ENCODE results near the gene CNN2.

CNN2 gene

DNA sequence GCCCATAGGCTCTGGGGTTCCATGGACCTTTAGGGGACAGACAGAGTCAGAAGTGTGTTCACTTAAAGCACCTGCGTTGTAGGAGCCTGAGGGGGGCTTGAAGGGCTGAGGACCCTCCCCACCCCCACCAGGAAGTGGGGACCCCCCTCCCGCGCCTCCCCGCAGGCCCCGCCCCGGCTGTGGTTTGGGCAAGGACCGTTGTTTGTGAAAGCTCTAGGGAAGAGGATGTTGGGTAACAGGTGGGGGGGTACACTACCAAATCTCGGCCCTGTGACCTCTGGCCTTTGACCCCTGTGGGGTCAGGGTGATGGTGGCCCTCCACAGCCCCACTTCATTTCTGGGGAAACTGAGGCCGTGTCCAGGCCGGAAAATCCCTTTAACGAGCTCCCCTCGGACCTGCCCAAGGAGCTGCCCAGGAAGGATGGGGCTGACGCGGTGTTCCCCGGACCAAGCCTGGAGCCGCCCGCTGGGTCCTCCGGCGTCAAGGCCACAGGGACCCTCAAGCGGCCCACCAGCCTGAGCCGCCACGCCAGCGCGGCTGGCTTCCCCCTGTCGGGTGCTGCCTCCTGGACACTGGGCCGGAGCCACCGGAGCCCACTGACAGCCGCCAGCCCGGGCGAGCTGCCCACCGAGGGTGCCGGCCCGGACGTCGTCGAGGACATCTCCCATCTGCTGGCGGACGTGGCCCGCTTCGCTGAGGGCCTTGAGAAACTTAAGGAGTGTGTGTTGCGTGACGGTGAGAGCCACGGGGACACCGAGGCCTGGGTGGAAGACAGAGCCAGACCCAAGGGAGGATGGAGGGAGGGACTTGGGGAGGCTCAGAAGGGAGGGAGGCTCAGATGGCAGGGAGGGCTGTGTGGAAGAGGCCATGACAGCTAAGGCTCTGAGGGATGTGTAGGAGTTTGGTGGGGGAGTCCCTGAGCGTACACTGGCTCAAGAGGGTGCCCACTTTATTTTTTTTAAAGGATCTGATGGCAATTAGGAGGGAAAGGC lies 41.9 kb downstream of the CNN2 start:
- peak; percentile 61 for DNase-seq

DNA sequence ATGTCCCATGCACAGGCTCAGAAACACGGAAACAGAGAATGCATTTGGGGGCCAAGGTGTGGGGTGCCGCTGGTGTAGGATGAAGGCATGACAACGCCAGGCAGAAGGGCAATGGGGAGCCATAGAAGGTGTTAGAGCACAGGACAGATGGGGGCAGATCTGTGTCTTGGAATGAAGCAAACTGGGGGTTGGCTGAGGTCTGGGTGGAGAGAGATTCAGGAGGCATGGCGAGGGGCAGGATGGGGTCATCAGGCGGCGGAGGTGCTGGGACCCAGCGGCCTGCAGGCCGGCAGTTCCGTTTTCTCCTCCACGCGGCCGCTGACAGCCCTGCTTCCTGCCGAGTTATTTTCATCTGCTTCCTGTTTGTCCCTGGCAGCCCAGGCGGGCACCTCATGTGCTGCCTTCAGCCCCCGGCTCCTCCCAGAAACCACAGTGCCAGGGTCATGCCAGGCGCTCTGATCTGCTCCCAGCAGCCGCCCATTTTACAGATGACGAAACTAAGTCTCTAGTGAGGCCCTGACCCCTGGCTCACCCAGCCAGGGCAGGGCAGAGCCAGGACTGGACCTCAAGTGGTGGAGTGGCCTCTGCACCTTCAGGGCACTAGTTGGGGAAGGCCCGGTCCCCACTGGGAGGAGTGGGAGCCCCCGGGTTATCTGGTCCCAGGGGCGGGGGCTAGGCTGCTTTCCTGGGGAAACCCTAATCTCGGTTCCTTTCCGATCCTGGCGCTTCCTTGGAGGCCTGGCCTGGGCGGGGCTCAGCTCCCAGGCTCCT lies 42.8 kb downstream of the CNN2 start:
- DNase-seq: peak; percentile 47

DNA sequence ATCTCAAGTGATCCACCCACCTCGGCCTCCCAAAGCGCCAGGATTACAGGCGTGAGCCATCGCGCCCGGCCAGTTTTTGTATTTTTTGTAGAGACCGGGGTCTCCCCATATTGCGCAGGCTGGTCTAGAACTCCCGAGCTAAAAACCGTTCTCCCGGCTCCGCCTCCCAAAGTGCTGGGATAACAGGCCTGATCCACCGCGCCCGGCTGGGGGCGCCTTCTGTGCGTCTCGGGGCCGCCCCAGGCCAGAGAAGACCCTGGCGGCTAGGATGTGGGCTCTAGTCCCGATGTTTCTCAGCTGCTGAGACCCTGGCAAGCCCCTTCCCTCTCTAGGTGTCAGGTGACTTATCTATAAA lies 44.1 kb downstream of the CNN2 start:
- DNase-seq: no peak

DNA sequence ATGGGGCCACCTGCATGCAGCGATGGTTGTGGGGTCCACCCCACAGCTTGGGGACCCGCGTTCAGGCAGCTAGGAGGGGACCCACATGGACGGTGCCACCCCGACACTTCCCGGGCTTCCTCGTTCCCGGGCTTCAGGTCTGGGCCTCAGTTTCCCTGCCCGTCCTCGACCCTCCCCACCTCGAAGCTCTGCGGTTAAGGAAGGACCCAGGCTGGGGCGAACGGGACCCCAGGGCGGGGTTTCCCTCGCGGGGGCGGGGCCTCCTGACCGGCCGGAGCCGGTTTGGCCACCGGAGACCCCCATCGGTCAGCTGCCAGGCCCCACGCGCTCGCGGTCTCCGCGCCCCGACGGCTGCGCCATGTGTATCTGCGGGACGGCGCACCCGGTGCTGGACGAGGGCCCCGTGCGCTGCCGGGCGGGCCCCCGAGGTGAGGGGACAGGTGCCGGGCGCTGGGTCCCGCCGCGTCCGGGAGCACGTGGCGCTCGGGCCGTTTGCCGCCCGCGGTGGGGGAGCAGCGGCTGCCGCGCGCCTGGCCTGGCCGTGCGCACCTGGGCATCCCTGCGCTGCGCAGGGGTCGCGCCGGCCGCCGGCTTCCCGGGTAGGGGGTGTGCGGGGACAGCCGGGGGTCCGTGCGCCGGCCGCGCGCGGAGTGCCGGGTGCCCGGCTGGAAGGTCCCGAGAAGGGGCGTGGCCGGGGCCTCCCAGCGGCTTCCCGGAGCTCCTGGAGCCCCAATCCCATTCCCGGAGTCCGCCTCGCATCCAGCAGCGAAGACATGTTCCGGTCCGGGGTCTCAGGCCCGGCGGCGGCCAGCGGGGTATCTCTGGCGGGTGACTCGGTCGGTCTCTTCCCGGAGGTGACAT lies 44.8 kb downstream of the CNN2 start:
- no peak for DNase-seq

DNA sequence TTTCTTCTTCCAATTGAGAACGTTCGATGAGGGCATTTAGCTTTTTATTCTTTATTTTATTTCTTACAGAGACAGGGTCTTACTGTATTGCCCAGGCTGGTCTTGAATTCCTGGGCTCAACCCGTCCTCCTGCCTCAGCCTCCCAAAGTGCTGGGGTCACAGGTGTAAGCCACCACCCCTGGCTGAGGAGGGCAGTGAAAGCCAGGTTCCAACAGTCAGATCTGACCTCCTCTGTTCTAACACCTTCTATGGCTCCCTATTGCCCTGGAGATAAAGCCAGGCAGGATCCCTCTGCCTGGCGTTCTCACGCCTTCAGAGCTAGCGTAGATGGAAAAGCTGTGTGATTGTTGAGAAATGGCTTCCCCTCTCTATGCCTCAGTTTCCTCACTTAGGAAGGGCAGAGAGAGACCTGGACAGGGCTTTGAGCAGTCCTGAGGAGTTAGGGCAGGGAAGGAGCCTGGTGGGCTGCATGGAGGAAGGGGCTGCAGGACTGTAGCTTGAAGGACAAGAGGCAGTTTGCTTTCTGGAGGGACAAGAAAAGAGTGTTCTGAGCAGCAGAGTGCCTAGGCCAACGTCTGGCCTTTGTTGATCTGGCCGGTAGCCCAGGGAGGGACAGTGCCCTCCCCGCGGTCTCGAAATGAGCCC lies 46.1 kb downstream of the CNN2 start:
- DNase-seq: no peak

DNA sequence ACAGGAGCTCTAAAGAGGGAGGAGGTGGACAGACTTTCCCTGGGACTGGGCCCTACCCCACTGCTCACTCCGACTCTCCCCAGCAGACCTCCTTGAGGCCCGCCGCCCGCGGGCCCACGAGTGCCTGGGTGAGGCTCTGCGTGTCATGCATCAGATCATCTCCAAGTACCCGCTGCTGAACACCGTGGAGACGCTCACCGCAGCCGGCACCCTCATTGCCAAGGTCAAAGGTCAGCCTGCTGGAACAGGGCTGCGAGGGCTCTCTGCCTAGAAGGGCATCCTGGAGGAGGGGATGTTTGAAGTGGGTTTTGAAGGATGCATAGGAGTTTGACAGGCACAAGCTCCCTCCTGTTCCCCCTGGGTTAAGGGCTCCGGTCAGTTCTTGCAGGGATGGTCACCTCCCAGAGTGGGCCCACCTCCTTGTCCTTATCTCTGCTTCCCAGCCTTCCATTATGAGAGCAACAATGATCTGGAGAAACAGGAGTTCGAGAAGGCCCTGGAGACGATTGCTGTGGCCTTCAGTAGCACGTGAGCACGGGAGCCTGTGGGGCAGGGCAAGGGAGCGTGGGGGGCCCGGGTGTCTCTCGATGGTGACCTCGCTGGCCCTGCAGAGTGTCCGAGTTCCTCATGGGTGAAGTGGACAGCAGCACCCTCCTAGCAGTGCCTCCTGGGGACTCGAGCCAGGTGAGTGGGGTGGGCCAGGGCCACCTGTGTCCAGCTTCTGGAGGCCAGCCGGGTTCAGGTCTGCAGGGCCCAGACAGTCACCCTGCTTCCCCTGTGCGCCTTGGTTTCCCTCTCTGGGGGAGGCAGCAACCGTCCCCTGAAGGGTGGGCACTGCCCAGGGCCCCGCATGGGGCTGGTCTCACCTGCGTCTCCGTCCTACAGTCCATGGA lies 46.9 kb downstream of the CNN2 start:
- no peak for DNase-seq

DNA sequence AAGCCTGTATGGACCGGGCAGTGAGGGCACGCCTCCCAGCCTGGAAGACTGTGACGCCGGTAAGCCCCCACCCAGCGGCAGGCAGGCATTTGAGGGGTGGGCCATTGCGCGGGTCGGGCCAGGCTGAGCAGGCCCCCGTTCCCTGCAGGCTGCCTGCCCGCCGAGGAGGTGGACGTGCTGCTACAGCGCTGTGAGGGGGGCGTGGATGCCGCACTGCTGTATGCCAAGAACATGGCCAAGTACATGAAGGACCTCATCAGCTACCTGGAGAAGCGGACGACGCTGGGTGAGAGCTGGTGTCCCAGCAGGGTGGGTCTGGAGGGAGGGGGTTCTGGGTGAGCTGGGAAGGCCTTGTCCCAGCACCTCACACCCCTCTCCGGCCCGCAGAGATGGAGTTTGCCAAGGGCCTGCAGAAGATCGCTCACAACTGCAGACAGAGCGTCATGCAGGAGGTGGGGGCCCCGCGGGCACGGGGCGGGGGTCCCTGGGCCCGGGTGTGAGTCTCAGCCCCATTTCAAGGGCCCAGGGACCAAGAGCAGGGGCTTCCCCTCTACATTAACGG lies 47.6 kb downstream of the CNN2 start:
- no peak for DNase-seq

DNA sequence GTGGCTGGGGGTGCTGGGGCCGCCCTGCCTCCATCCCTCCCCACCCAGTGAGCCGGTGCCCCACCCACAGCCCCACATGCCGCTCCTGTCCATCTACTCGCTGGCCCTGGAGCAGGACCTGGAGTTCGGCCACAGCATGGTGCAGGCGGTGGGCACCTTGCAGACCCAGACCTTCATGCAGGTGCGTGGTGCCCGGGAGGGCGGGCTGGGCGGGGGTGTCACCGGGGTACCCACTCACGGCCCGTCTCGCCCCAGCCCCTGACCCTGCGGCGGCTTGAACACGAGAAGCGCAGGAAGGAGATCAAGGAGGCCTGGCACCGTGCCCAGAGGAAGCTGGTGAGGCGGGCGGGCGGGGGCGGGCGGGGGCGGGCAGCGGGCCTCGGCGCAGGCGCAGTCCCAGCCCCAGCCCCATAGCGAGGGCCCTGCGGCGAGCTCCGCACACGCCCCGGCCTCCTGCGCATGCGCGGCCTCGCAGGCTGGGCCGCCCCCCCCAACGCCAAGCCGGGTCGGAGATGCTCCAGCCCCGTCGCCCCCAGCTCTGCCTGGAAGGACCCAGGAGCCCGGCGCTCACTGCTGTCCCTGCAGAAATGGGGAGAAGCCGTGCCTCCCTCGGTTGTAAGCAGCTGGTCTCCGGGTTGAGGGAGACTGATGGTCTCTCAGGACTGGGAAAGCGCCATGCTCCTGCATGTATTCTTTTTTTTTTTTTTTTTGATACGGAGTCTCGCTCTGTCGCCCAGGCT lies 48.3 kb downstream of the CNN2 start:
- peak; percentile 94 for DNase-seq

DNA sequence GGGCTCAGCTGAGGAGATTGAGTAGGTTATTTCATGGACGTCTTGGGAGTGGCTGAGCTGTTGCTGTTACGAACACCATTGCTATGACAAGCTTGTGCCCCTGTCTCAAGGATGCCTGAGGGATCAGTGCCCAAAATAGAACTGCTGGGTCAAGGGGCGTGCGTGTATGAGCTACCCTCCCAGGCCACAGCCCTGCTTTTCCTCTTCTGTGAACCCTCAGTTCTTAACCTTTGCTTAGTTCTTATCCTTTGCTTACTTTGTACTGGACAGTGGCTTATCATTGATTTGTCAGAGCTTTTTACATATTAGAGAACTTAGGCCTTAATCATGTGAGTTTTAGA lies 49.6 kb downstream of the CNN2 start:
- no peak for DNase-seq

DNA sequence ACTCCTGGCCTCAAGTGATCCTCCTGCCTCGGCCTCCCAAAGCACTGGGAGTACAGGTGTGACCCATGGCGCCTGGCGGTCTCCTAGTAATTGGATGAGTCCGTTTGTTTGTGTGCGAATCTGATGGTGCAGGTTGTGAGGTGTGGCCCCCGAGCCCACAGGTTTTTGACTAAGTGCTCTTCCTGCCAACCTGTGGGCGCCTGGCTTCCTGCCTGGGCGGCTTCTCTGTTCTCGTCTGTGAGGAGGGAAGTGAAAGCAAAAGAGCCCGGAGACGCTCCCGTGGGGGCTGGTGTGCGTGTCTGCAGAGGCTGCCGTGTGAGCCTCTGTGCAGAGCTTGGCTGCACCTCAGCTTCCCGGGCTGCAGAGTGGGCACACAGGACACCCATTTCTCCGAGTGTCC lies 50.5 kb downstream of the CNN2 start:
- peak; percentile 82 for DNase-seq

DNA sequence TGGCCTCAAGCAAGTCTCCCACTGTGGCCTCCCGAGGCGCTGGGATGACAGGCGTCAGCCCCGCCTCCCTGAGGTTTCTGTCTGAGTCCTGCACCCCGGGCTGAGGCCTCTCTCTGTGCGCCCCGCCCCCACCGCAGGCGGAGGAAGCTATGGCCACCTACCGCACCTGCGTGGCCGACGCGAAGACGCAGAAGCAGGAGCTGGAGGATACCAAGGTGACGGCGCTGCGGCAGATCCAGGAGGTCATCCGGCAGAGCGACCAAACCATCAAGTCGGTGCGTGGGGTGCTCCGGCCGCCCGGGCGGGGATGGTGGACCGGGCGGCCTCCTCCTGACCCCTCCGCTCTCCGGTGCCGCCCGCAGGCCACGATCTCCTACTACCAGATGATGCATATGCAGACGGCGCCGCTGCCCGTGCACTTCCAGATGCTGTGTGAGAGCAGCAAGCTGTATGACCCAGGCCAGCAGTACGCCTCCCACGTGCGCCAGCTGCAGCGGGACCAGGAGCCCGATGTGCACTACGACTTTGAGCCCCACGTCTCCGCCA lies 53.2 kb downstream of the CNN2 start:
- DNase-seq: peak; percentile 25

DNA sequence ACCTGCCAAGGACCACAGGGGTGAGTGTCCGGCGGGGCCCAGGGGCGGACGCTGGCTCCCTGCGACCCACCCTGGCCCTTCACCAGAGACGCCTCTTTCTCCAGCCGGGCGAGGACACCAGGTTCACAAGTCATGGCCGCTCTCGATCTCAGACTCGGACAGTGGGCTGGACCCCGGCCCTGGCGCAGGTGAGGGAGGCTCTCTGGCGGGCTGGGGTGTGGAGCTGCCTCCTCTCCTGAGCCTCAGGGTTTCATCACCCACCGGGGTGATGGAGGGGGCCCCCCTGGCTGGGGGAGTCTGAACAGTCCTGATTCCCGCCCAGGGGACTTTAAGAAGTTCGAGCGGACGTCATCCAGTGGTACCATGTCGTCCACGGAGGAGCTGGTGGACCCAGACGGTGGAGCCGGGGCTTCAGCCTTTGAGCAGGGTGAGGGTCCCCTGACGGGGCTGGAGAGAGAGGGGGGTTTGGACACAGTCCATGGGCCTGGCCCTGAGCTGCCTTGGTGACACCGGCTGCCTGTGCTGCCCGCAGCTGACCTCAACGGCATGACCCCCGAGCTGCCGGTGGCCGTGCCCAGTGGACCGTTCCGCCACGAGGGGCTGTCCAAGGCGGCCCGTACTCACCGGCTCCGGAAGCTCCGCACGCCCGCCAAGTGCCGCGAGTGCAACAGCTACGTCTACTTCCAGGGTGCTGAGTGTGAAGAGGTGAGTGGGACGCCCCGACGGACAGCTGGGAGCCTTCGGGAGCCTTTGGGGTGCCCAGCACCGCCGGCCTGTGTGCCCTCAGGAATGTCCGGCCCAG lies 54.2 kb downstream of the CNN2 start:
- no peak for DNase-seq

DNA sequence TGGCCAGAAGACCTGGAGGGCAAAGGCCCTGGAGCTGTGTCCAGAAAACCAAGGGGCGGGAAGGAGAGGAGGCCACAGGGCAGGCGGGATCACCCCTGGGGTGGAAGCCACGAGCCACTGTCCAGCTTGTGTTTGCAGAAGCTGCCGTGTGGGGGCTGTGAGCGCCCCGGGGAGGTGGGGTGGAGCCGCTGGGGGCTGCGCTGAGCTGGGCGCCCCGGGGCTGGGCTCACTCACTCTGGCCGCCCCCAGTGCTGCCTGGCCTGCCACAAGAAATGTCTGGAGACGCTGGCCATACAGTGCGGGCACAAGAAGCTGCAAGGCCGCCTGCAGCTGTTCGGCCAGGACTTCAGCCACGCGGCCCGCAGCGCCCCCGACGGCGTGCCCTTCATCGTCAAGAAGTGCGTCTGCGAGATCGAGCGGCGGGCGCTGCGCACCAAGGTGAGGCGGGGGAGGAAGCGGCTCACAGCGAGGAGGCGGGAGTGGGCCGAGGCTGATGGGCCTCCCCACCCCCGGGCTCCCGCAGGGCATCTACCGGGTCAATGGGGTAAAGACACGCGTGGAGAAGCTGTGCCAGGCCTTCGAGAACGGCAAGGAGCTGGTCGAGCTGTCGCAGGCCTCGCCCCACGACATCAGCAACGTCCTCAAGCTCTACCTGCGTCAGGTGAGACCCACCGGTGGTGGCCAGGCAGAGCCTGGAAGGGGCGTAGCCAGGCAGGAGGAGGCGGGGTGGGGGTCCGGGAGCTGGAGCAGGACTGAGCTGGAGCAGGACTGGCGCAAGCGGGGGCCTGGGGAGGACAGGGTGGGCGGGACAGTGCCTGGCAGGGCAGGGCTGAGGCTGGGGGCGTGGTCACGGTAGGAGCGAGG lies 55.1 kb downstream of the CNN2 start:
- DNase-seq: no peak

DNA sequence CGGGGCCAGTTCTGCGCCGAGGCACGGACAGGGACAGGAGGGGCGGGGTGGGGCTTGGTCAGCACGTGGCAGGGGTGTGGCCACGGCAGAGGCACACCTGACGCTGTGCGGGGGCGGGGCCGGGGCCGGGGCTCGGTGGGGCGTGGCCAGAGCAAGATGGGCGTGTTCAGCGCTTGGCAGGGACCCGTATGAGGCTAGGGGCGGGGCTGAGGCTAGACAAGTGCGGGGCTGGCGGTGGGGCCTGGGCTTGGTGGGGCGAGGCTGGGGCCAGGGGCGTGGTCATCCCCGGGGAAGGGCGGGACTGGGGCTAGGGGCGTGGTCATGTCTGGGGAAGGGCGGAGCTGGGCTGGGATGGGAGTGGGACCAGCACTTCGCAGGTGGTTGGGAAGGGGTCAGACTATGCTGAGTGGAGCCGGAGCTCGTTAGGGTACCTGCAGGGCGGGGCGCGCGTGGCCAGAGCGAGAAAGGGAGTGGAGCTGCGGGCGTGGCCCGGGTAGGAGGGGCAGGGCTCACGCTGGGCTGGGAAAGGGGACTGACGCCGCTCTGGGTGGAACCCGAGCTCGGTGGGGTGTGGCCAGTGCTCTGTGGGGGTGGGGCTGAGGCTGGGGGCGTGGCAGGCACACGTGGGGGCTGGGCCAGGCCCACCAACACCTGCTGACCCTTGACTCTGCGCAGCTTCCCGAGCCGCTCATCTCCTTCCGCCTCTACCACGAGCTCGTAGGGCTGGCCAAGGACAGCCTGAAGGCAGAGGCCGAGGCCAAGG lies 55.9 kb downstream of the CNN2 start:
- peak; percentile 79 for DNase-seq

DNA sequence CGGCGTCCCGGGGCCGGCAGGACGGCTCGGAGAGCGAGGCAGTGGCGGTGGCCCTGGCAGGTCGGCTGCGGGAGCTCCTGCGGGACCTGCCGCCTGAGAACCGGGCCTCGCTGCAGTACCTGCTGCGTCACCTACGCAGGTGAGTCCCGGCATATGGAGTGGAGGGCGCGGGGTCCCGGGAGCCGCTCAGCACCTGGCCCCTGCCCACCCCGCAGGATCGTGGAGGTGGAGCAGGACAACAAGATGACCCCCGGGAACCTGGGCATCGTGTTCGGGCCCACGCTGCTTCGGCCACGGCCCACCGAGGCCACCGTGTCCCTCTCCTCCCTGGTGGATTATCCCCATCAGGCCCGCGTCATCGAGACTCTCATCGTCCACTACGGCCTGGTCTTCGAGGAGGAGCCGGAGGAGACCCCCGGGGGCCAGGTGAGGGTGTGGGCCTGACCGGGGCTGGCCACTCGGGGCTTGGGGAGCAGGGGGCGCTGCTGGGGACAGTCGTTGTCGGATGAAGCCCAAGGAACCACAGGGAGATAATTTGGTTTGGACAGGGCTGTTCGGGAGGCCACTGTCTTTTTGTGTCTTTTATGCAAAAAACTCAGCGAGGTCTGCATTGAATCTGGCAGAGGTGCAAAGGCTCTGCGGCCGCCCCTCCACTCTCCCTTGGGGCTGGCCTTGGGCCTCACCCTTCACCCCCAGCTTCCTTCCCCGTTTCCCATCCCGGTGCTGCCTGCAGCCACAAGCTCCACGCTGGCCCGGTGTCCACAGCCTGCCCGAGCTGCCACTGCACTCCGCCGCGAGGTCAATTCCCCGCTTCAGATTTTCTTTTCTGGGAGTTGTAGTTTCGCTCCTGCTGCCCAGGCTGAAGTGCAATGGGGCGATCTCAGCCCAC lies 56.8 kb downstream of the CNN2 start:
- DNase-seq: no peak
